ENCODE data around the gene GNAS. TPM values are rescaled to one million over a fixed set of nuclear protein-coding genes. Genes with fewer than 3 reads are reported as not detected.

GNAS gene
- total RNA-seq, 4 donors from 2014 or later: 513 to 854 (median 781) TPM

DNA sequence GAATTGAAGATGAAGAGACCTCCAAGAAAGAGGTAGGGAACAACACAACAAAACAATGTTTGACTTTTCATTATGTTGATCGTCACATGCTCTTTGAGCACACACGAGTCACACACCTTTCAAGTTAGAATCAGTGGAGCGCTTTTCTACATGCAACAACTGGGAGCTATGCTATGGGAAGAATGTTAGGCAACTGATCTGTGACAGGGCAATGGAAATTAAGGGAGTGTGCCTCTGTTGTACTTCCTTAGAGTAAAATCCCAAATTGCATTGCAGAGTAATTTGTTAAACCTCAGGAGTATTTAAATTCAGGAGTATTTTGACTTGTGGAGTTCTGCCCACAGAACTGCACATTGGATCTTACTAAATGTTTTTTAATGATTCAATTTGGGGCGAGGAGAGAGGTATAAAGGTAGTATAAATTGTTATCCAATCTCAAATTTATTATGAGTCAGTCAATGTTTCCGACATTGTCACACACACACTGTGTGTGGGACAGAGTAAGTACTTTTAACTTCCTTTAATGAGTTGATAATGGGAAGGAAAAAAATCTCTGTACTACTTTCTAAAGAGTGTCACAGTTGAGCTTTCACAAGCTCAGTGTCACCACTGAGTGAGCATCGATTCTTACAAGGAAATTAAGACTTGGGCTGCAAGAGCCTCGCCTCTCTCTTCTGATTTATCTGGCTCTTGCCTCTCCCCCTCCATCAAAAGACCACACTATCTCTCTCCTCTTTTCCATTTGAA, 10.7 kb downstream of the GNAS start:
- no peaks in the 10 kb centered on the region for H3K4me1 ChIP-seq
- ATAC-seq (no peak), DNase-seq (no peak)
- intact Hi-C loops (cut with DNase I; ENCODE audit: low total_unique reads): no loop called here
- in situ Hi-C loops (cut with MboI; ENCODE audit: low sequenced_read_pairs in 4 of 4): loop anchor here in 3 of 4 donors (25.0 kb wide), 3 partner anchors 549 to 626 kb away; partner anchors contain the start of gene ANKRD60 (in 1 of the 3)
- H3K4me3 ChIP-seq: no peak overlapping the region
- peaks cover 0 to 3% (median 0%) of the 10 kb centered on the region in 3 donors for H3K27me3 ChIP-seq
- H3K27ac ChIP-seq: no peak overlapping the region
- no peak for TF ChIP-seq POLR2A (IDR thresholded peaks at IDR 0.05)
- no peak for TF ChIP-seq CTCF (IDR thresholded peaks at IDR 0.05 in 4 of 5, conservative IDR thresholded peaks at IDR 0.05 in 1 of 5)
- H3K36me3 ChIP-seq: no peaks in the 10 kb centered on the region
- no peaks in the 10 kb centered on the region for H3K9me3 ChIP-seq

GRCh38 chr20:58864346-58864745, 11.8 kb downstream of the GNAS start:
- Histone ChIP-seq H3K4me3 (no peak overlapping the region), H3K27me3 (peaks cover 0 to 3% (median 0%) of the 10 kb centered on the region in 3 donors), H3K36me3 (no peaks in the 10 kb centered on the region), H3K4me1 (no peaks in the 10 kb centered on the region), H3K9me3 (no peaks in the 10 kb centered on the region), H3K27ac (no peak overlapping the region)
- in situ Hi-C loops (cut with MboI; ENCODE audit: low sequenced_read_pairs in 4 of 4): loop anchor here in 3 of 4 donors (25.0 kb wide), 3 partner anchors 548 to 627 kb away; partner anchors contain the start of gene ANKRD60 (in 1 of the 3)
- DNase-seq: no peak
- TF ChIP-seq CTCF (IDR thresholded peaks at IDR 0.05 in 4 of 5, conservative IDR thresholded peaks at IDR 0.05 in 1 of 5): peak in 2 of 5 experiments; percentile 19 to 24
- TF ChIP-seq POLR2A (IDR thresholded peaks at IDR 0.05): no peak
- intact Hi-C loops (cut with DNase I; ENCODE audit: low total_unique reads): no loop called here
- ATAC-seq: no peak

DNA sequence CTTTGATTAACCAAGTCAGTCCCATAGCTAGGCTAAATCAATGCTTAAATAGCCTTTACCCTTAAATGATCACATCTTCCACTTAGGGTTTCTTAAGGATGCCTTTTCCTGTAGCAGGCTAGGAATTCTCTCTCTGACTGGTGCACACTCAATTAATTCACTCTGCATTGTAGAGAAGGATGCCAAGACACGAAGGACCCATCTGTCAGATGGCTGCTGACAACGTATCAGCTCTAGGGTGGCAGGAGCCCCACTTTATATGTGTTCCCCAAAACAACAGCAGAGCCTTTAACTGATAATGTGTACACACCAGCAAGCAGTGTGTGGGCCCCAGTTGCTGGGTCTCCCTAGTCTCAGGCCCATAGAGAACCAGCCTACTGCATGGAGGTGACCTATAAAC, 13.3 kb downstream of the GNAS start:
- Histone ChIP-seq H3K9me3 (no peaks in the 10 kb centered on the region), H3K27me3 (no peaks in the 10 kb centered on the region), H3K4me3 (no peak overlapping the region), H3K4me1 (no peaks in the 10 kb centered on the region), H3K36me3 (no peaks in the 10 kb centered on the region), H3K27ac (no peak overlapping the region)
- no peak for TF ChIP-seq POLR2A (IDR thresholded peaks at IDR 0.05)
- TF ChIP-seq CTCF (IDR thresholded peaks at IDR 0.05 in 4 of 5, conservative IDR thresholded peaks at IDR 0.05 in 1 of 5): no peak
- ATAC-seq: no peak
- in situ Hi-C loops (cut with MboI; ENCODE audit: low sequenced_read_pairs in 4 of 4): loop anchor here in 3 of 4 donors (5.0 to 25.0 kb wide), 4 partner anchors 351 to 629 kb away; partner anchors contain the start of gene ANKRD60 (in 1 of the 3)
- no peak for DNase-seq
- intact Hi-C loops (cut with DNase I; ENCODE audit: low total_unique reads): loop anchor here (5.0 kb wide), 1 partner anchor 631 kb away; no protein-coding TSS in a partner anchor

GRCh38 chr20:58867211-58867610, 14.7 kb downstream of the GNAS start:
- in situ Hi-C loops (cut with MboI; ENCODE audit: low sequenced_read_pairs in 4 of 4): loop anchor here in 3 of 4 donors (5.0 to 25.0 kb wide), 4 partner anchors 350 to 630 kb away; partner anchors contain the start of gene ANKRD60 (in 1 of the 3)
- Histone ChIP-seq H3K4me3 (no peak overlapping the region), H3K27me3 (no peaks in the 10 kb centered on the region), H3K9me3 (no peaks in the 10 kb centered on the region), H3K27ac (no peak overlapping the region), H3K36me3 (no peaks in the 10 kb centered on the region), H3K4me1 (no peaks in the 10 kb centered on the region)
- peak; percentile 29 to 55 for ATAC-seq
- intact Hi-C loops (cut with DNase I; ENCODE audit: low total_unique reads): loop anchor here (5.0 kb wide), 1 partner anchor 630 kb away; no protein-coding TSS in a partner anchor
- no peak for DNase-seq
- TF ChIP-seq CTCF (IDR thresholded peaks at IDR 0.05 in 4 of 5, conservative IDR thresholded peaks at IDR 0.05 in 1 of 5): no peak
- TF ChIP-seq POLR2A (IDR thresholded peaks at IDR 0.05): no peak
